GM19468 (cell line): ENCODE results near the gene NTHL1.
"Not testable (repeated sequence)": the region's sequence is repeated elsewhere in the genome, so short reads cannot be mapped to it uniquely, and the experiment has no call there.

Experiments used
- ATAC-seq: cut with Tn5 transposase; IDR thresholded peaks from one replicate; pipeline ENCODE4 v1.9.1; 2021; ENCODE audit warnings: mild to moderate bottlenecking, moderate library complexity, moderate number of reproducible peaks; ENCODE audit not compliant: unreplicated experiment; ENCODE audit errors: extremely low read depth

NTHL1 gene

DNA sequence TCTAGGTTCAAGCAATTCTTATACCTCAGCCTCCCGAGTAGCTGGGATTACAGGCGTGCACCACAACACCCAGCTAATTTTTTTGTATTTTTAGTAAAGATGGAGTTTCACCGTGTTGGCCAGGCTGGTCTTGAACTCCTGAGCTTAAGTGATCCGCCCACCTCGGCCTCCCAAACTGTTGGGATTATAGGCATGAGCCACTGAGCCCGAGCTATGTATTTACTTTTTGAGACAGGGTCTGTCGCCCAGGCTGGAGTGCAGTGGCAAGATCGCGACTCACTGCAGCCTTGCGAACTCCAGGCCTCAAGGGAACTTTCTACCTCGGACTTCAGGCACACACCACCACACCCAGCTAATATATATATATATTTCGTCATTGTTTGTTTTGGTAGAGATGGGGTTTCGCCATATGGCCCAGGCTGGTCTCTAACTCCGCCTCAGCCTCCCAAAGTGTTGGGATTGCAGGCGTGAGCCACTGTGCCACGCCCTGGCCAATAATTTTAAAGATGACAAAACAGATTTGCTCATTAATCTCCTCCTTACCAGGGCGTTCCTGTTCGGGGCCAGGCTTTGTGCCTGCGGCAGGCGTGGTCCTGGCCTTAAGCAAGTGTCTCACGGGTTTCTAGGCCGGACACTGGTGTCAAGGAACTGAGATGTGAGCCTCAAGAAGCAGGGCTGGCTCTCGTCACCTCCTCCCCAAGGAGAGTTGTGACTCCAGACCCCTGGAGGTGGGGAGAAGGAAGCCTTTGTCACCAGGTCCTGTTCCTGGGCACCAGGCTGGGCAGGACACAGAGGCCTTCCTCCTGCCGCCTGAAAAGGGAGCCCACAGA, 32.3 kb downstream of the NTHL1 start:
- no peak for ATAC-seq

DNA sequence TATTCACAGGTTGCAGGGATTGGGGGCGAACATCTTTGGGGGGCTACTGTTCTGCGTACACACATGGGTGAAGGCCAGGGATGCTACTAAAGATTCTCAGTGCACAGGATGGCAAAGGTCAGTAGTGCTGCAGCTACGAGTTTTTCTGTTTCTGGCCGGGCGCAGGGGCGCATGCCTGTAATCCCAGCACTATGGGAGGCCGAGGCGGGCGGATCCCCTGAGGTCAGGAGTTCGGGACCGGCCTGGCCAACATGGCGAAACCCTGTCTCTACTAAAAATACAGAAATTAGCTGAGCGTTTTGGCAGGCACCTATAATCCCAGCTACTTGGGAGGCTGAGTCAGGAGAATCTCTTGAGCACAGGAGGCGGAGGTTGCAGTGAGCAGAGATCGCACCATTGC, 34.1 kb downstream of the NTHL1 start:
- no peak for ATAC-seq

DNA sequence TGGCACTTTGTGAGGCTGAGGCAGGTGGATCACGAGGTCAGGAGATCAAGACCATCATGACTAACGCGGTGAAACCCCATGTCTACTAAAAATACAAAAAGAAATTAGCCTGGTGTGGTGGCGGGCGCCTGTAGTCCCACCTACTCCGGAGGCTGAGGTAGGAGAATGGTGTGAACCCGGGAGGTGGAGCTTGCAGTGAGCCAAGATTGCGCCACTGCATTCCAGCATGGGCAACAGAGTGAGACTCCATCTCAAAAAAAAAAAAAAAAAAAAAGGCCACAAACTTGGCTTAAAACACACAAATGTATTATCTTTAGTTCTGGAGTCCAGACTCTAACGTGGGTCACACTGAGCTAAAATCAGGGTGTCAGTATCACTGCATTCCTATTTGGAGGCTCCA, 35.9 kb downstream of the NTHL1 start:
- ATAC-seq, result not testable (repeated sequence)

DNA sequence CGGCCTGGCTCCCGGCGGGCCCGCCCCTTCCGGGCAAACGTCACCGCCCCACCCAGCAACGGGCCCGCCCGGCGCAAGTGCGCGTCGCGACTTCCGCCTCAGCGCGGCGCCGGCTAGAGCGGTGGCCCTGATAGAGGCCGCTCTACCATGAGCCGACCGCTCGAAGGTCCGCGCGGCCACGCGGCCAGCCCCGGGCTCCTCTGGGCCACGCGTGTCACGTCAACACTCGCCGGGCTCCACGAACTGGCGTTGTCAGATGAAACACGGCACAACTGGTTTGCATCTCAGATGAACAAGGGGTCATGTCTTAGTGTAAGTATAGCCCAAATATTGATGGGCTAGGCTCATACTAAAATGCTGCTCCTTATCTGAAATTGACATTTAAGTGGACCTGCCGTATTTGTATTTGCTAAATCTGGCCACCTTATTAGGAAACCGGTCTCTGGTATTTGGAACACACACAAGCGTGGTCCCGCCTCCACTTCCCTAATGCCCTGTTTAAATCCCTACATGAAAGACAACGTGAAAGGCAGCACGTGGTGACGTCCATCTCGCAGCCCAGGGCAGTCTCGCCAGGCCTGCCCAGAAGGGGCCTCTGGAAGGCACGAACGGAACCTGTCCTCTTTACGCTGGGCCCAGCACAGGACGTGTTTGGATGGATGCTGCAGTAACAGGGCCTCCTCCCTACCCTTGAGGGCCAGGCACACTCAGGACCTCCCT, 37.7 kb downstream of the NTHL1 start, which contains the start of gene ZNF598:
Gene ZNF598, minus strand, starts transcription at position 31 of the 720 bp plus-strand sequence.
- ATAC-seq, result peak; percentile 59

DNA sequence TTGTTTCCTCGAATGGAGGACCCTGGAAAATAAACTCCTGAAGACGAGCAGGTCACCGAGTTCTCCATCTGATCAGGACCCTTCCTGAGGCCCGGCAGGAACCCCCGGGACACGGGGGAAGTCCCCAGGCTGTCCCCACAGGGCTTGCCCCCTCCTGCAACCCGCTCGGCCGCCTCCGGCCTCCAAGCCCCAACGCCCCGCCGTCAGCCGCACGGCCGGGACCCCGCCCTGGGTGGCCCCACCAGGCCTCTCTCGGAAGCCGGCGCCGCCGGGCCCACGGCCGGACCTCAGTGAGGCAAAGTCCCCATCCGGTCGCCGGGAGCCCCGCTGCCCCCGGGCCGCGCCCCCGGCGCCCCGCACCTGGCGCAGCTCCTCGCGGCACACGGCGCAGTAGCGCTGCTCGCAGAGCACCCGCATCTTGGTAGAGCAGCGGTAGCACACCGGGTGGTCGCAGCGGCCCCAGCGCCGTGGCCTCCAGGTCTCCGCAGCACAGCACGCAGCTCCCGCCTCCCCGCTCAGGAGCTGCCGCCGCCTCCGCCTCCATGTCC, 38.4 kb downstream of the NTHL1 start:
- ATAC-seq, result peak; percentile 6

DNA sequence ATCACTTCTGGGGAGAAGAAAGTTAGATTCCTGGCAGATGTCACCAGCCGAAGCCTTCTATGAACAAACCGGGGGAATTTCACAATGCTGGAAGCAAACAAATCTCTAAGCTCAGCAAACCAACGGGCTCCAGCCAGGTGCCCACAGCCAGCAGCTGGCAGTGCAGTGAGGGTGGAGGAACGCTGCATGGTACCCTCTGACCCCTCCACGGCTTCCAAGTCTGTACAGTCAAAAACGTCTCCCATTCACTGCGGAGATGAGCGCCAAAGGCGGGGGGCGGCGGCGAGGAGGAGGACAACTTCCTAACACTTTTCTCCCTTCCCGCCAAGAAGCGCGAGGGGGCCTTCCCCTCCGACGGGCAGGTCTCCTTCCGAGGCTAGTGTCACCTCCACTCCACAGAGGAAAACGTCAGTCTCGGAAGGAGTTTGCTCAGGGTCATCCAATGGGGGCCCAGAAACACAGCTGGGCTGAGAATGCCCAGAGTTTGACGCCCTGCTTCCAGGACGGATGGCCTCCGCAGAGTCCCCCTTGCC, 38.9 kb downstream of the NTHL1 start:
- ATAC-seq, result no peak

DNA sequence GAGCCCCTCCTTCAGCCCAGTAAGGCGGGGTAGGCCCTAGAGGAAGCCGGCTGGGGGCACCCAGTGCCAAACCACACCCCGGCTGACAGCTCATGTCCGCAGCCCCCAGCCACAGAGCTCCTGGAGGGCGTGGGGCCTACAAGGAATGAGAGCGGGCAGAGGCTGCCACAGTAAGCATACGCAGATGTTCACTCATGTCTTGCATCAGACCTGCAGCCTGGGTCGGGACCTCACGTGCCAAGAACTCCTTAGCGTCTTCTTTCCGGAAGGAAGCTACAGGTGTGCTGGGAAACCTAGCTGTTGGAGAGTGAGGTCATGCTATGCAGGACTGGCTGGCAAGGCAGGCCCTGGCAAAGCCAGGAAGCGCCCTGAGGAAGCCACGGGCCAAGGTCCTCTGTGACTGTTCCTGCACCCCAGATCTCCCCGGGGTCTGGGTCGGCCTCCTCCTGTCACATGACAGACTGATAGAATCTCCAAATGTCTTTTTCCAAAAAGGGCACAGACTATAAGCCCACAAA, 39.6 kb downstream of the NTHL1 start:
- ATAC-seq, result no peak

DNA sequence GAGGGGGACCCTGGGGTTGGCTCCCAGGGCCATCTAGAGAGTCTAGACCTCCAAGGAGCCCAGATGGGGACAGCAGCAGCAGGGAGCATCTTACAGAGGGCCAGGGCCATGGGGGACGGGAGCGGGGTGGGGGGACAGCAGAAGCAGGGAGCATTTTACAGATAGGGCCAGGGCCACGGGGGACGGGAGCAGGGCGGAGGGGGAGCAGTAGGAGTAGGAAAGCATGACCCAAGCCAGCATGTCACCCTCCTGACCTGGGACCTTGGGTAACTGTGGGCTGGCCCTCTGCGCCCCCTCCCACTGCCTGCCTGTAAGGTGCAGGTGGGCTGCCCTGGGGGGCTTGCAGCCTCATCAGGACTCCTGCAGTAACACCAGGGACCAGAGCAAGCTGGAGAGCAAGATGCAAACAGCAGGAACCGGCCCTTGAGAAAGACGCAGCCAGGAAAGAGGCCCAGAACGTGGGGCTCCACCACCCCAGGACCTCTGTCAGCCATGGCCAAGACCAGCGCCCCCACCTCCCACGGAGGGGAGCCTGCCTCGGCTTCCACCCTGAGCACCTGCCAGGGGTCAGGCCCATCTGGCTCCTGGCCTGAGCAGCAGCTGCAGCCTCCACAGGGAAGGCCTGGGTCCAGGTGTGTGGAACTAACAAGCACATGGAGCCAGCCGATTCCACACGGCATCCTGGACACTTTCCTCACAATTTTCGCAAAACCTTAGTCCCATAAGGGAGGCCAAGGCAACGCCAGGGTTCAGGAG, 40.4 kb downstream of the NTHL1 start:
- ATAC-seq, result no peak

DNA sequence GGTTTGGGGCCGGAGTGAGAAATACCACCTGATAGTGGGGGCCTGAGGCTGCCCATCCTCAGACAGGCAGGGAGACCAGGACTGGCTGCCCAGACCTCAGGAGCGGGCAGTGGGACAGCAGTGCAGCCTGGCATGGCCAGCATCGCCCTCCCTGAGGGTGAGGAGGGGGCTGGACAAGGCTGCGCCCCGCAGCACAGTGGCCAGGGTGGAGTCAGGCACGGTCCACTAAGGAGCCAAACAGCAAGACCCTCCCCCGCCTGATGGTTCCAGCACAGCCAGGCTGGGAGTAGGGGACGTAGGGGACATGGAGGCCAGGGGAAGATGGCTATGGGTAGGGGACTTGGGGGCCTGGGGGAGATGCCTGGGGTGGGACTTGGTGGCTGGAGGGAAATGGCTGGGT, 41.3 kb downstream of the NTHL1 start:
- ATAC-seq, result no peak

DNA sequence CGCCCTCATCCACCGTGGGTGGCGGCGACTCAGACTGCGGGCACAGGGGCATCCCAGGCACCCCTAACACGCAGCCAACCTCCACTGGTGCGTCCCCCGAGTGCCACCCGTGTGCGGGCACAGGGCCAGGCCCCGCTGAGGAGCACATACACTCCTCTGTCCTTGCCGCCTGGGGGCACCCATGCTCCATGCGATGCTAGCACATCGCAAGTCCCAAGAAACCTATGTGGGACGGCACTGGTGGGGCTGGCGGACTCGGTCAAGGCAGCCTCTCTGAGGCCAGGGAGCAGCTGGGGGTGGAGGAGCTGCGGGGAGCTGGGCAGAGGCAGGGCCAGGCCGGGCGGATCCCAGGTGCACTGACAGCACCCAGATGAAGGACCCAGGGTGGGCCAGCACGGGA, 42.0 kb downstream of the NTHL1 start:
- no peak for ATAC-seq

DNA sequence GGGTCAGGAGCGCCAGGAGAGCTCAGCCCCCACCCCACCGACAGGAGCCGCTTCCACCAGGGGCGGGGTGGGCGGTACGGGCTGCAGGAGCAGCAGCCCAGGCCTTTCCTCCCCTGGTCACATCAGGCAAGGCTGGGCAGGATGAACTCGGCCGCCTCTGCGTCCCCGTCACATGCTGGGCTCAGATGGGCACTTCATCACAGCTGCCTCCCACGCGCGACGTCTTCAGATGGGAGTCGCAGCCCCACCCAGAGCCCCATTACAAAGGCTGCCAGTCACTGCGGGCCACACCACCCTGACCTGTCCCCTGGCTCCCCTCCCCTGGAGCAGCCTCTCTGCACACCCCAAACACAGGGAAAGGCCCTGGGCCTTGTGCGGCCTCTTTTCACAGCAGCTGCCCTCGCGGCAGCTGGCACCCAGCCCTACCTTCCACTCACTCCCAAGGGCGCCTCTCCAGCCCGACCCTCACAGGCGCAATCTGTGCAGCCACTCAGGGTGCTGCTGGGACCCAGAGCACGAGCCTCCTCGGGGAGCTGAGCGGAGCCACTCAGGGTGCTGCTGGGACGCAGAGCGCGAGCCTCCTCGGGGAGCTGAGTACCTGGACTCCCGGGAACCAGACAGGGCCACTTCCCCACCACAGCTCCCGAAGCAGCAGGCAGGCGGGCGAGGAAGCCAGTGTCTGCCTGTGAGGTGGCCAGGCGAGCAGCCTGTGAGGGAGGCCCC, 42.7 kb downstream of the NTHL1 start:
- no peak for ATAC-seq

DNA sequence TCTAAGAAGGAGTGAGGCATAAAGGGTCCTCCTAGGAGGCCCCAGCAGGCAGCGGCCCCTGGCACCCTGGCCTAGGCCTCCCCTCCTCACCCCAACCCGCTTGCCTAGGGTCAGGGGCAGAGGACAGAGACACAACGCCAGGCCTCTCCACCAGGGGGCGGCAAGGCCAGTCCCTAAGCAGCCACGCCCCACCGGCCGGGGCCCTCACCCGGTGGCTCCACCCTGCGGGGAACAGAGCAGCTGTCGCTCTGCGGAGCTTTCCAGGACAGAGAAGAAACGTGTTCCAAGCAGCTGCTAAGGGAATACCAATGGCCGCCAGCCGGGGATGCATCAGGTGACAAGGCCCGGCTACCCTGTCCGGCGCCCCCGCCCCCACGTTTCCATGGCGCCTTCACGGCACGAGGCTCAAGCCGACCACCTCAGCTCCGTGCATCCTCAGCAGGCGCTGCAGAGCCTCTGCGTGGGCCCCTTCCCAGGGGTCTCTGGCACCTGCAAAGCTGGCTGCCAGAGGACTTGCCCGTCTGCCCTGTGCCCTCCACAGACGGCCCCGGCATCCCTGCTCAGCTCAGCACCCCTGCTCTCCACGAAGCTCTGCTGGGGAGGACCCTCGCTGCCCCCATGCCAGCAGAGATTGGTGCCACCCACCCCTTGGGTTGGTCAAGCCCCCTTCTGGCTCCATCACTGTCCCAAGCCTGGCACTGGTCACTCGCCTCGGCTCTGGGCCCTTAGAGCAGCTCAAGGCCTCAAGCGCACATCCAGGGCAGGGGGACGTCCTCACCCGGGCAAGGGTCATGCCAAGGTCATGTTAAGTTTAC, 43.6 kb downstream of the NTHL1 start:
- ATAC-seq, result peak; percentile 39

DNA sequence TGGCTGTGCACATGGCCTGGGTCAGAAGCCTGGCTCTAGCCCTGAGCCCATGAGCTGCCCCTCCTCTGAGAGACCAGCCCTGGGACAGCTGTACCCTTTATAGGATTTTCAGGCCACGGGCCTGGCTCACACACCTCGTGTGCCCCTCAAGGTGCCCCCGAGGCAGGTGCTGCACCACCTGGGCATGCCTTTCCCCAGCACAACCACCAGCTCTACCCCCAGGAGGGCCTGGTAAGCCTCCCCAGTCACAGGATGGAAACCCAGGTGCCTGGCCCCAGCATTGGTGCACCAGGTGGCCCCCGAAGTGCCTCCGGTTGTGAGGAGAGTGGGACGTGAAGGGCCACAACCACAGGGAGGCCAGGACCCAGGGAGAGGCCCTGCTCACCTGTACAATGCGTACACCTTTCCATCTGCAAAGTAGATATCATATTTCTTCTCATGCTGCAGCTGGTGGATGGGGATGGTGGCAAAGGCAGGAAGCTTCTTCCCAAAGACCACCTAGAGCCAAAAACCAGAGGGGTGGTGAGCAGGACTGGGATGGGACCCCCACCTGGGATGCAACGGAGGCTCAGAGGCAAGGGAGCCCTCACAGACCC, 44.3 kb downstream of the NTHL1 start:
- ATAC-seq, result no peak

DNA sequence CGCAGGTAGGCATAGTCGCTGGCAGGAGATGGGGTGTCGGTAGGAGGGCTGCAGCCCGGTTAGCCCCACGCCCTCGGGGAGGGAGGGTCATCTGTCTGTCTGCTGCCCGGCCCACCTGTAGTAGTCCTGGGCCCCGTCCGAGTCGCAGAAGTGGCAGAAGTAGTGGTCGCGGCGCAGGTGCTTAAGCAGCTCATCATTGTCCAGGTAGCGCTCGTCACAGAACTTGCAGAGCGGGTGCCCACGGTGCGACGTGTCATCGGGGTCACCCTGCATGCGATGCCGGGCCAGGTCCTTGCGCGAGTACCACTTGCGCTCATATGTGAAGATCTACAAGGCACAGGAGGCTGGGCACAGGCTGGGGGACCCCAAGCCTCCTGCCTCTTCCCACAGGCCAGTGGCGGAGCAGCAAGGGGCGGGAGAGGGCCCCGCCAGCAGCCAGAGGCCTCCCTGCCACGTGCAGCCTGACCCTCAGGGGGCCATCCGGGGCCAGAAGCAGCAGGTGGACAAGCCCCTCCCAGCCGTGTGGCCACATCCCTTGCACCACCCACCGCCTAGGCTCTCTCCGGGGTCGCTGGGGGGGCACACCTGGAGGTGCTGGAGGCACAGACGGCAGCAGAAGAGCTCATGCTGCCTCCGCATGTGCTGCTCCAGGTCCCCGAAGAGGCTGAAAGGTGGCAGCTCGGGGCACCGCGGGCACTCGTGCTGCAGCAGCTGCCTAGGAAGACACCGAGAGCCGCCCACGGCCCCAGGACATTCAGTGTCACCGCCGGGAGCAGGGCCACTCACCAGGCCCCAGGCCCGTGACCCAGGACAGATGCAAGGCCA, 45.0 kb downstream of the NTHL1 start:
- ATAC-seq, result no peak

DNA sequence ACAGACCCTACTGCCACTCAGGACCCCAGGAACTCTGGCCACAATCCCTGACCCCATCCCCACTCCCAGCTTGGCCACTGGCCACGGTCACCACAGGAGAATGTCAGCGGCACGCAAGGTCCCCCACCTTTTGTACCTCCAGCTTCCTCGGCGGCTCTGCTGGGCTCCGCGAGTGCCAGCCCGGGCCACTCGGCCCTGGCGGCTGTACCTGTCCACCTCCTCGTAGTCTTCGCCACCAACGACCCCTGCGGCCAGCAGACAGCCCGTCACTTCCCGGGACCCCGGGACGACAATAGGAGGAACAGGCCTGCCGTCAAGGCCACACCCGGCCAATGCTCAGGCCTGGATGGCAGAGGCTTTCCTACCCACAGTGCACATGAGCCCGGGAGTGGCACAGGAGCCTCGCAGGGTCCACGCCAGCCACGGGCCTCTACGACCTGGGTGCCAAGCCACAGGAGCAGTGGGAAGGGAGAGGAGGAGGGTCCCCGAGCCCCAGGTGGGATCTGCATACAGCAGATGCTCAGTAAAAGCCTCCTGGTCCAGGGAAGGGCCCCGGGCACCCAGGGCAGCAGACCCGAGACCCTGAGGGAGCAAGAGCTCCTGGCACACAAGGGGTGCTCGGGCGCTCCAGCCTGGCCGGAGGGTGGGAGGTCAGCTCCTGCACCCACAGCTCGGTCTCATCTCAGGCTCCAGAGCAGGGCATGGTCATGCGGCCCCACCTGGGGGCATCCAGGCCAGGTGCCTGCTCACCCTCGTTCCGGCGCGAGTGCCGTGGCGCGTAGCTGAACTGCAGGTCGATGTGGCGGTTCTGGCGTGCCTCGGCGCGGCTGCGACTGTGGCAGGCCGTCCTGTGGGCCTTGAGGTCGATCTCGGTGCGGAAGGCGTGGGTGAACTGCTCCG, 45.9 kb downstream of the NTHL1 start:
- ATAC-seq, result no peak

DNA sequence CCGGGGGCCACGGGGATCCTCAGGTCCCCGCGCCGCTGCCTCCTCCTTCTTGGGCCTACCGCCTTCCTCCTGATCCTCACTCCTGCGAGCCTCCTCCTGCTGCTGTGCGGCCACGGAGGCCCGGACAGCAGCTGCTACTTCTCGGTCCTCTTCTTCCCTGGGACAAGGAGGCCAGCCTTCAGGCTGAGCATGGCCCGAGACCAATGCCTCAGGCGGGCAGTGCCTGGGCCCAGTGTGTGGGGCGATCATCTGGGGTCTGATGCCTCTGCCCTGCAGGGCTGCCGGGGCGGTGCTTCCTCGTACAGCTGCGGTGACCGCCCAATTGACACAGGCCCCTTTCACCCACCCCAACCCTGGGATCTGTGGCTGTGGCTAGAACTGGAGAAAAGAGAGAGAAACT, 46.6 kb downstream of the NTHL1 start:
- ATAC-seq, result no peak
